Stomach (tissue), 19 donors: ENCODE results near the gene PYROXD2. TPM values are rescaled to one million over a fixed set of nuclear protein-coding genes. Genes with fewer than 3 reads are reported as not detected.

Experiments
- DNase-seq, 2 donors: peaks; one replicate each; pipeline versions ENCODE4 v3.0.0 to v3.0.0-alpha.2; 2013 to 2019
- H3K27ac ChIP-seq, 5 donors: fragments of 200-600 bp in 4 of 5; sonication (generic) in 4 of 5; one replicate each; pipeline ENCODE4 v1.5.1; 2013 to 2019; ENCODE audit warnings: mild to moderate bottlenecking in 1 of 5, moderate library complexity in 1 of 5
- H3K27me3 ChIP-seq, 3 donors: fragments of 200-600 bp; sonication (generic); one replicate each; pipeline ENCODE4 v1.5.1; 2017 to 2019; ENCODE audit warnings: mixed run types in 1 of 3
- H3K36me3 ChIP-seq, 4 donors: fragments of 200-600 bp; sonication (generic); 1 replicate in 3 of 4; 2 replicates in 1 of 4; pipeline ENCODE4 v1.5.1; 2016 to 2019
- H3K4me1 ChIP-seq, 4 donors: fragments of 200-600 bp; sonication (generic); one replicate each; pipeline ENCODE4 v1.5.1; 2016 to 2019
- H3K4me3 ChIP-seq, 4 donors: fragments of 200-600 bp; sonication (generic) in 3 of 4; one replicate each; pipeline ENCODE4 v1.5.1; 2016 to 2019; ENCODE audit warnings: mild to moderate bottlenecking in 1 of 4
- H3K9me3 ChIP-seq, 4 donors: fragments of 200-600 bp; sonication (generic); one replicate each; pipeline ENCODE4 v1.5.1; 2016 to 2019
- CTCF ChIP-seq, 7 experiments: fragments of 450-650 bp in 4 of 7; fragments of 200-600 bp in 3 of 7; sonication (generic) in 3 of 7; IDR thresholded peaks; one replicate each; pipeline ENCODE4 v1.5.1; 2016 to 2019; ENCODE audit warnings: antibody characterized with exemption in 7 of 7, control low read depth in 2 of 7, mild to moderate bottlenecking in 1 of 7
- EP300 ChIP-seq: sonication (generic); formaldehyde crosslinking; IDR thresholded peaks from one replicate; pipeline ENCODE4 v1.6.1; 2017; ENCODE audit warnings: antibody characterized with exemption
- POLR2A ChIP-seq, 4 donors: fragments of 450-650 bp; IDR thresholded peaks; one replicate each; pipeline ENCODE4 v1.6.1; 2016; ENCODE audit warnings: antibody characterized with exemption in 4 of 4, control low read depth in 2 of 4, mild to moderate bottlenecking in 1 of 4, moderate library complexity in 1 of 4
- POLR2AphosphoS5 ChIP-seq, 3 donors: sonication (generic); formaldehyde crosslinking; IDR thresholded peaks; one replicate each; pipeline ENCODE4 v1.6.1; 2016; ENCODE audit warnings: antibody characterized with exemption in 3 of 3
- WGBS, 5 donors: extraction: QIAGEN DNeasy Blood & Tissue Kit in 3 of 5; methylation state at CpG; one replicate each; pipeline versions ENCODE4 v1.1.5 to v1.1.7; 2013 to 2018; 5-methylcytosine and 5-hydroxymethylcytosine counted together
- intact Hi-C: fragments of 100-400 bp; cut with DNase I; formaldehyde crosslinking; loops from one replicate; pipeline ENCODE4 v1.15.1; 2023; ENCODE audit warnings: low total_unique reads
- long read RNA-seq, 10 donors: transcript quantifications; one replicate each; lab custom pipeline, GENCODE V29; 2026
- polyA plus RNA-seq, 3 donors: library from polyadenylated mRNA; stranded (reverse); fragments of 200-250 nt; gene quantifications; one replicate each; pipeline ENCODE4 v1.2.3, GENCODE V29; 2013
- total RNA-seq, 5 donors: library from RNA; depleted of rRNA; stranded (reverse); fragments of >200 nt; gene quantifications; one replicate each; pipeline versions ENCODE4 v1.1.0 to v1.2.3, GENCODE V29; 2014 to 2016
- donor health status: healthy with polysubstance abuse.
- donor health status: Bipolar disorder and iron deficiency.
- donor health status: healthy.

The PYROXD2 gene
- 10 to 100 TPM in 3 of 5 donors, 1 to 10 TPM in 2; 3.5 to 33.5 (median 13.2) TPM for total RNA-seq
- polyA plus RNA-seq: 1 to 10 TPM; 2.4 to 9.7 (median 3.5) TPM
- long read RNA-seq, donor 1: 0 reads
- long read RNA-seq, donor 2: 0 reads
- long read RNA-seq, donor 3, partial matches to known transcripts: 0 of 1 reads
- long read RNA-seq, donor 3, other reads (novel, unspliced or antisense): 0 of 1 reads
- long read RNA-seq, donor 4: 0 reads
- long read RNA-seq, donor 5: 0 reads
- long read RNA-seq, donor 6, partial matches to known transcripts: 0 of 1 reads
- long read RNA-seq, donor 6, other reads (novel, unspliced or antisense): 0 of 1 reads
- long read RNA-seq, donor 7, partial matches to known transcripts: 6 of 6 reads
- long read RNA-seq, donor 7, other reads (novel, unspliced or antisense): 0 of 6 reads
- long read RNA-seq, donor 8, partial matches to known transcripts: 5 of 5 reads
- long read RNA-seq, donor 8, other reads (novel, unspliced or antisense): 0 of 5 reads
- long read RNA-seq, donor 9: 0 reads
- long read RNA-seq, donor 10: 0 reads

GRCh38 chr10:98414932-98415730 is at the start of gene PYROXD2:
PYROXD2 (minus strand) TSS chr10:98415182; CDS start chr10:98415135, 47 bp downstream.
- Histone ChIP-seq H3K9me3 (no peaks in the 10 kb centered on the region), H3K36me3 (peaks cover 25 to 43% (median 39%) of the 10 kb centered on the region in 4 donors), H3K4me3 (peak within 1 kb of the TSS; percentile 45 to 53 (median 50)), H3K4me1 (peaks cover 16 to 45% (median 31%) of the 10 kb centered on the region in 4 donors), H3K27me3 (no peaks in the 10 kb centered on the region), H3K27ac (peak within 1 kb of the TSS; percentile 60 to 84 (median 79))
- TF ChIP-seq POLR2AphosphoS5 (IDR thresholded peaks at IDR 0.05) (peak; percentile 69 to 92 (median 82)), POLR2A (IDR thresholded peaks at IDR 0.05) (peak in 1 of 4 donors; percentile 17), EP300 (no peak), CTCF (IDR thresholded peaks at IDR 0.05) (no peak)
- DNase-seq: peak; percentile 89 to 97
- intact Hi-C loops: no loop called here
- 21 to 34% (median 32%) methylated on average over 23 to 25 of the region's 25 CpGs for WGBS, 5 donors

- TF ChIP-seq POLR2AphosphoS5 (IDR thresholded peaks at IDR 0.05) (no peak), POLR2A (IDR thresholded peaks at IDR 0.05) (no peak), CTCF (IDR thresholded peaks at IDR 0.05) (no peak), EP300 (no peak)
- 67 to 78% (median 74%) methylated on average over 8 of the region's 8 CpGs for WGBS, 5 donors
- DNase-seq: no peak
- no peak overlapping the region for H3K27ac ChIP-seq
- peaks cover 5 to 29% (median 14%) of the 10 kb centered on the region in 4 donors for H3K4me1 ChIP-seq
- no peaks in the 10 kb centered on the region for H3K9me3 ChIP-seq
- H3K27me3 ChIP-seq: peaks cover 0 to 4% (median 0%) of the 10 kb centered on the region in 3 donors
- no peaks in the 10 kb centered on the region for H3K36me3 ChIP-seq
- intact Hi-C loops: loop anchor here (10.0 kb wide), 1 partner anchor 711 kb away; no protein-coding TSS in a partner anchor
- no peak overlapping the region for H3K4me3 ChIP-seq
These were observed 49.2 kb upstream of the PYROXD2 start for GRCh38 chr10:98463976-98464754.

DNA sequence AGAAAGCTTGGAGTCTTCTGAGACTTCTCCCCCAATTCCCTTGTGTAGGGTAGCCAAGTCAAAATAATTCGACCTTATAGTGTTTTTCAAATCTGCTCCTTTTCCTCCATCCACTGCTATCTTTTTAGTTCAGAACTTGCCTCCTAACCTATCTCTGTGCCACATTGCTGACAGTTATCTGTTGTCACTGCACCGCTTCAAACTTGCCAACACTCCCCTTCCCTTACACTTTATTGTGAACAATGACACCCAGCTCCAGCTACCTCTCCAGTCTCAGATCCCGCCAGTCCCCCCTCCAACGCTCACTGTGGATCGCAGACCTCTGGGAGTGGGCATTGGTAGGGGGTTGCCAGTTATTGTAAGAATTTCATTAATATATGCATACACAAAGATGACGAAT is 48.0 kb upstream of the PYROXD2 start:
- H3K36me3 ChIP-seq: no peaks in the 10 kb centered on the region
- H3K9me3 ChIP-seq: no peaks in the 10 kb centered on the region
- no peak for TF ChIP-seq EP300
- TF ChIP-seq CTCF (IDR thresholded peaks at IDR 0.05): no peak
- no peak for TF ChIP-seq POLR2A (IDR thresholded peaks at IDR 0.05)
- no peak for TF ChIP-seq POLR2AphosphoS5 (IDR thresholded peaks at IDR 0.05)
- H3K4me3 ChIP-seq: no peak overlapping the region
- WGBS, 5 donors: 87 to 93% (median 92%) methylated on average over 6 of the region's 6 CpGs
- peaks cover 0 to 4% (median 0%) of the 10 kb centered on the region in 3 donors for H3K27me3 ChIP-seq
- H3K27ac ChIP-seq: no peak overlapping the region
- H3K4me1 ChIP-seq: peaks cover 4 to 26% (median 12%) of the 10 kb centered on the region in 4 donors
- intact Hi-C loops: loop anchor here (10.0 kb wide), 1 partner anchor 712 kb away; no protein-coding TSS in a partner anchor
- no peak for DNase-seq
